HG03097 (cell line): ENCODE measurements around the gene SLC27A3.

Source experiments
- ATAC-seq: cut with Tn5 transposase; IDR thresholded peaks from one replicate; pipeline ENCODE4 v1.9.1; 2021; ENCODE audit not compliant: unreplicated experiment, low FRiP score

The SLC27A3 gene

DNA sequence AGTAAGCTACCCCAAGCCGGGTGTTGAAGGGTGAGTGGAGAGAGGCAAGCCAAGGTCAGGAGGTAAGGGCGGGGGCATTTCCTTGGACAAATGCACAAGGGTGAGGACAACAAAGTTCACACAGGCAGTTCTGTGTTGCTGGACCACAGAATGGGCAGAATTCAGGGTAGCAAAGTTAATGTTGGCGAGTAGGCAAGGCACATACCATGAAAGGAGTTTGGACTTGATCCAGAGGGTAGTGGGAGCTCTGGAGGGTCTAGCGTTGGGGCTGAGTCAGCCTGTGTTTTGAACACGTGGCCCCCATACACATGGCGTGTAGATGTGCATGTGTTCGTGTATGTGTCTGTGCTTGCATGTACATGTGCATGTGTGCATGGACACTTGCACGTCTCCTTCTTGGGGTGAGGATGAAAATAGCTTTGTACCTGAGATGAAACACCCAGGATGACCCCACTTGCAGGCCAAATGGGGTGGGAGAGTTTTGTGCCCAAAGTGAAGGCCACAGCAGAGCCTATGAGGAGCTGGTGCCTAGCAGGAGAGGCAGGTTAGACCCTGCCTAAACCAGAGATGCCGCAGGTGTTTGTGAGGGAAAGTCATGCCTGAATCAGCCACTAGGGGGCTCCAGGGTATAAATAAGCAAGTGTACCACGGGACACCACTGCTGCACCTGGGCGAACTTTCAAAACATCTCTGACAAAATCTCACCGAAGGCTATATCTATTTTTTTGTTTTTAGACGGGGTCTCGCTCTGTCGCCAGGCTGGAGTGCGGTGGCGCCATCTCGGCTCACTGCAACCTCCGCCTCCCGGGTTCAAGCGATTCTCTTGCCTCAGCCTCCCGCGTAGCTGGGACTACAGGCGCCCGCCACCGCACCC is 21.8 kb downstream of the SLC27A3 start:
- no peak for ATAC-seq

DNA sequence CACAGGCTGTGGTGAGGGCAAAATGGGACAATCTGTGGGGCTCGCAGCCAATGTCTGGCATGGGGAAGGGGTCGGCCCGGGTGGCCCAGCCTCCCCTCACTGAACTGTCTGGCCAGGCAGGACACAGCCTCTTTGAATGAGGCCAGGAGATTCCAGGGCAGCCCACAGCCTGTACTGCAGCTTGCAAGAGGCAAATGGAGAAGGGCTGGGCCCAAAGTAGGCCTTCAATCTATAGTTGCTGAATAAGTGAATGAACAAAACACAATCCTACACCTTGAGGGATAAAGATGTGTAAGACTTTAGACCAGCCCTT is 23.2 kb downstream of the SLC27A3 start:
- ATAC-seq = no peak

DNA sequence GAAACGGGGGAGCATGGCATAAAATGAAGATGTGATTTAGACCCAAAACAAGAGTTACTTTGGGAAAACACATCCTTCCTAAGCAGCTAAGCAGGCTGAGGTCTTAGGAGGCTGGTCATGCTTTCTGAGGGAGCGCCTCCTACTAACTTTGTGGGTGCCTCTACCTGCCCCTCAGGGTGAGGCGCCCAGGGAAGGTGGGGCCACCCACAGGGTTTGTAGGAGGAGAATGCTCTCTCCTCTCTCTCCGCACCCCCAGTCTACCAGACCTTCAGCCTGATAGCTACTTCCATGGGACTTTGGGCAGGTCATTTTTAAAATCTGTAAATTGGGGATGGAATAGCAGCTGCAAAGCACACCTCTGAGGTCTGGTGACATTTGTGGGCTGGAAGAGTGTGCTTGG is 23.8 kb downstream of the SLC27A3 start:
- ATAC-seq = no peak

DNA sequence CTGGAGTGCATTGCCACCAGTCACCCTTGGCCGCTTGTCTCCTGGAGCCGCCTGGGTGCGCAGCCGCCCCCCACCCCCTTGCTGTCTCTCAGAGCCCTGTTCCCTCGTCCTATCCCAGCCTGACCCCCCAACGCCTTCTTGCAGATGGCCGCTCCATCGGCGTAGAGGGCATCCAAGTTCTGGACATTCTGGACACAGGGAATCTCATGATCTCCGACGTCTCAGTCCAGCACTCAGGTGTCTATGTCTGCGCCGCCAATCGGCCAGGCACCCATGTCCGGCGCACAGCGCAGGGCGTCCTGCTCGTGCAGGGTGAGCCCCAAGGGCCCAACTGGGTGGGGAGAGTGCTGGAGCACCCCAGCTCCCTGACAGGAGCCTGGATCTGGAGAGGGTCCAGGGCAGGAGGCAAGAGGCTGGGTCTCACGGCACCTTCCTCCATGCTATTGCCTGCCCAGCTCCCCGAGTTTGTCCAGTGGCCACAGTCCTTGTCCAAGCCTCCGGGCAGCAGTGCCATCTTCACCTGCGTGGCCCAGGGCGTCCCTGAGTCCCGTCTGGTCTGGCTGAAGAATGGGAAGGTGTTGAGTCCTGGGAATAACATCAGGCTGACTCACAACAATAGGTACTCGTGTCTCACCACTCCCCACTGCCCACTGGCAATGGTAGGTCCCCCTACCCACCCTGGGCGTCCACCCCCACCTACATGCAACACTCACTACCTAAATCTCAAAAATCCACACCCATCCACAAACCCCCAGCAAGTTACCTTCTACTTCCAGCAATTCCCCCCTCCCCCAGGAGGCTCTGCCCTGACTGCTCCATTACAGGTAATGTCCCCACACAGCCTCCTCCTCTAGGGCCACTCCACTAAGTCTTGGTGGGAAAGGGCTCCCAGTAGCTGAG is 24.6 kb downstream of the SLC27A3 start:
- ATAC-seq = no peak

DNA sequence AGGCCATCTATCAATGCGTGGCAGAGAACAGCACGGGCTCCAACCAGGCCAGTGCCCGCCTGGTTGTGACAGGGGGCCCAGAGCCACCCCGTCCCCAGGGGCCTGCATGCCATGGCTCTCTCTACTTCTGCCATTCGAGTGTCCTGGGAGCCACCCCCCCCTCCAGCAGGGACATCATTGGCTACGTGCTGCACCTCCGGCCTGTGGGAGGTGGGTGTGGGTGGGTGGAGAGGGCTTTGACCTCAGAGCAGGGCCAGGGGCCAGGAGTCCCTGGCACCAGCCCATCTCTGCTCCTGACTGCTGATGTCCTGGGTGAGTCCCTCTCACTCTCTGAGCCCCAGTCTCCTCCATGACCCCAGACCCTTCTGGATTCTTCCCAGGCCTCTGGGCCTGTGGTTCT is 25.3 kb downstream of the SLC27A3 start:
- no peak for ATAC-seq

DNA sequence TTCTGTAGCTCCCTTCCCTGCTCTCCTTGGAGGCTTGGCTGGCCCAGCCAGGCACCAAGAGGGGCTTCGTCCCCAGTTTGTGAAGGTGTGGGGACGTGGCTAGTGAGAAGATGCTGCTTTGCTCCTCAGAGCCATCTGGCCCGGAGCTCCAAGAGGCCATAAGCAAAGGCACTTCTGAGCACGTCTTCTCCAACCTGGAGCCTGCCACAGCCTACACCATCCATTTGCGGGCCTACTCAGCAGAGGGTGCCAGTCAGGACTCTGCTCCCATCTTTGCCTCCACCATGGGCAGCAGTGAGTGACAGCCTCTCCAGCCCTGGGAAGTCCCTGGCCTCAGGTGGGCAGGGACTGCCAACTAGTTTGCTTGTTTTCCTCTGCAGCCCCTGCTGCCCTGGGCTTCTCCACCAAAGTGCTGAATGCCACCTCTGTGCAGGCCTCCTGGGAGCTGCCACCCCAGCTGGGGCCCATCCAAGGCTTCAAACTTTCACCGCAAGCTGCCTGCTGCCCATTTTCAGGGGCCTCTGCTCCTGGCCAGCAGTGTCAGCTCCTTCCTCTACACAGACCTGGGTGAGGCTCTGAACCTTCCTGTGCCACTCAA is 25.9 kb downstream of the SLC27A3 start:
- no peak for ATAC-seq

DNA sequence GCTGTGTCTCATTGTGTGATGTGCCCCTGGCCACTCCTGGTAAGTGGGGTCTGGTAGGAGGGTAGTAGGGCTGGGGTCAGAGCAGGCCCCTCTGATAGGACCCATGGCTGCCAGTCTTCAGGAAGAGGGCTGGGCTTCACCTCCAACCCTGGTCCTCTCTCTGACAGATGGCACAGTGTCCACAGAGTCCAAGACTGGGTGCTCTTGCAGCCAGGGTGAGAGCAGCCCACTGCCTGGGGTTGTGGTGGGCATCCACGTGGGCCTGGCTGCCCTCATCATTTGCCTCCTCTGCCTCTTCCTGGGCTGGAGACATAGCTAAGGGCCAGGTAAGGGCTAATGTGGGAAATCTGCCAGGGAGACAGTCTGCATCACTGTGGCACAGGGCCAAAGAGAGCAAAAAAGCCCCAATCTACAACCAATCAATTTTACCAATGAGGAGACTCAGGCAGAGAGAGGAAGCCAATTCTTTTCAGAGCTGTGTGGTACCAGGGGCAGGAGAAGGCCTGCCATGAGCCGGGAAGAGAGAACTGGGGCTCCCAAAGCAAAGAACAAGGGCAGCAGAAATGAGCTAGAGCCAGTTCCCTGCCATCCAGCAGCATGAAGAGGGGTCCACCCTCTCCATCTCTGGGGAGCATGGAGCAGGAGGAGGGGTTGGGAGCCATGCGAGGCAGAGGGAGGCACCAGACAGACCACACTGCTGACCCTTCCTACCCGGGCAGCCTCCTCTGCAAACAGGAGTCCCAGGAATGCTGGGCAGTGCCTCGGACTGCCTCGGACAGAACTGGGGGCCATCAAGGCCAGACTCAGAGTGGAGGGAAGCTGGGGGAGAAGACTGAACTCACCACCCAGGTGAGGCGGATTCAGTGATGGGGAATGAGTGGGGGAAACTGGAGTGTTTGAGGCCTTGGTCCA is 26.8 kb downstream of the SLC27A3 start:
- ATAC-seq = no peak

DNA sequence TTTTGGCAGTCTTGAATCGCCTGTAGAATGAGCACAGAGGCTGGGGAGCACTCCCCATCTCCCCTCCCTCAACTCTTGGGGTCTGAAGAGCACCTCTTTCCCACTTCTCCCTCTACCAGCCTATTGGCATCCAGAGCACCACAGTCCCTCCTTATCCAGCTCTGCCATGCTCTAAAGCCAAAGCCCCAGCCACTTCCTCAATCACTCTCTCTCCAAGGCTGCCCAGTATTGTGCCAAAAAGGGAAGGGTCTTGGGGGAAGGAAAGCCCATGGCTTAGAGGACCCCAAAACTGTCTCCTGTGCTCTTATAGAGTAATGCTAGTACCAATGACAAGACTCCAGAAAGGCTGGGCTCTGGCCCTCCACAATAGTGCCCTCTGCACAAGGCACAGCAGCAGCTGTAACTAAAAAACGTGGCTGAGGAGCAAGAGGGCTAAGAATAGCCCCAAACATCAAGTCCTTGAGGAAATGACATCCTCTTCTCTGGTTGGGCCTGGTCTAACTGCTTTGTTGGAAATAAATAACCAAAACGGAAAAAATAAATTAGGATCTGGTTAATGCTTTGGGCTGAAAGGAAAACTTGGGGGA is 28.4 kb downstream of the SLC27A3 start:
- ATAC-seq = no peak

DNA sequence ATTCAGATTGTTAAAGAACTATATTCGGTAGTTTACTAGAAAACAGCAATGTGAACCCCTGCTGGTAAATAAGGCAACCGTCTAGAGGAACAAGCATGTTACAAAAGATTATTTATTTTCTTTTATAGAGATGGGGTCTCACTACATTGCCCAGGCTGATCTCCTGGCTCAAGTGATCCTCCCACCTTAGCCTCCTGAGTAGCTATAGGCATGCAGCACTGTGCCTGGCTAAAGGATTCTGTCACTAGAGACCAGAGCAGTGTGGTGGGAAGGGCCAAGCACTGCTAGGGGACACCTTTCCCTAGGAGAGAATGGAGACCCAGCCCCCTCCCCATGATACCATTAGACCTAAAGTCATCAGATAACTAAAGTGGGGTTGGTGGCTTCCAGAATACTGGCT is 28.9 kb downstream of the SLC27A3 start:
- ATAC-seq = no peak

DNA sequence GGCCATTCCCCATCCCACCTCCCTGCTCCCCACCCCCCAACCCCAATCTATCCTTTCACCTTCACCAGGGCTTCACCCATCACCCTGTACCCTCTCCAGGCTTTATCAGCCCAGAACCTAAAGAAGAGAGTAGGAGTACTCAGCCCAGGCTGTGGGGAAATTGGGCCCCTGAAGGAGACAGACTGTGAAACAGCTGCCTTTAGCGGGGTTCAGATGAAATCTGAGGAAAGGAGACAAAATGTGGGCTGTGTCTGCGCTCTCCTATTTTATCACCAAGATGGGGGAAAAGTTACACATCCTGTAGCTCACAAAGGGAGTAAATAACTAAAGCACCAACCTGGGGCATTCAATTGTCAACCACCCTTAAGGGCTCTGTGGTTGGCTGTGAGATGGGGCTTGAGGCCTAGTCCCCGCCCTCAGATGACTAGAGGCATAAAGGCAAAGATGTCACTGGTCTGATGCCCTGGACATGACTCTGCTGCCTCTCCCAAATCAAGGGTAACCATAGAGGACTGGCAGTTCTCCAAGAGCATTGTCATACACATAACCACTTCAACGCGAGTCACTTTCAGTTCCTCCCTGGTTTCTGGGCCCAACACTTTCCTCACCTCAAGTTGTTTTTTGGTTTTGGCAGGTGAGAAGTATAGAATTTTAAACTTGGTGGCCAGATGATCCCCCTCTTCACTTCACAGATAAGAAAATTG is 30.0 kb downstream of the SLC27A3 start:
- ATAC-seq = peak; percentile 83

DNA sequence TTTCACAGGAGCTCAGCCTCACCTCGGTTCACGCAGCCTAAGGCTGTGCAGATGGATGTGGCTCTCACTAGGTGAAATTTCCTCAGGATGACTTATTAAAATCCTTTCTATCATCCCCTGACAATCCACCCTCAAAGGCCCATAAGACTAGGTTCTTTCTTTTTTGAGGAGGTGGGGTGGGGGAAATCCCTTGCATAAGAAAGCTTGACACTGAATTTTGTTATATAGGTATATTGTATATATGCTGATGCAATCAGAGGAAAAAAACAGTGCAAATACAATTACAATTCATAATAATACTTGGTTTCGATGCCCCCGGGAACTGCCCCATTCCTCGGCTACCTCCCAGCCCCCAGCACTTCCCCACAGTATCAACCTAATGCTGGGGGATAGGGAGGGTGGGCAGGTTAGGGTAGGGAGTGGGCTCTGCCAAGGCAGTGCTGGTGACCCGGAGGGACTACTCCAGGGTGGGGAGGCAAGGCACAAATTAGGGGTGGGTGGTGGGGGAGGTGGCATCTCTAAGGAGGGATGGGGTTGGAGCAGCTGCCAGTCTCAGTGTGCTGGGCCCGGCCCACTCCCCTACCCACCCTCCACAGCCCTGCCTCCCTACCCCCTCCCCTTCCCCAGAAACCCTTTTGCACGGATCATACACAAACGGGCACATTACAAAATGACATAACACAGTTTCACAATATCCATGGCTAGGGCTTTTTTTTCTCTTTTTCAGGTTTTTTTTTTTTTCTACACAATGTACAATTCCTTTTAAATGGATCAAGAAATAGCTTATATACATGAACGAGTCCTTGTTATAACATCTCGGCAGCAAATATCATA is 30.9 kb downstream of the SLC27A3 start:
- peak; percentile 18 for ATAC-seq

DNA sequence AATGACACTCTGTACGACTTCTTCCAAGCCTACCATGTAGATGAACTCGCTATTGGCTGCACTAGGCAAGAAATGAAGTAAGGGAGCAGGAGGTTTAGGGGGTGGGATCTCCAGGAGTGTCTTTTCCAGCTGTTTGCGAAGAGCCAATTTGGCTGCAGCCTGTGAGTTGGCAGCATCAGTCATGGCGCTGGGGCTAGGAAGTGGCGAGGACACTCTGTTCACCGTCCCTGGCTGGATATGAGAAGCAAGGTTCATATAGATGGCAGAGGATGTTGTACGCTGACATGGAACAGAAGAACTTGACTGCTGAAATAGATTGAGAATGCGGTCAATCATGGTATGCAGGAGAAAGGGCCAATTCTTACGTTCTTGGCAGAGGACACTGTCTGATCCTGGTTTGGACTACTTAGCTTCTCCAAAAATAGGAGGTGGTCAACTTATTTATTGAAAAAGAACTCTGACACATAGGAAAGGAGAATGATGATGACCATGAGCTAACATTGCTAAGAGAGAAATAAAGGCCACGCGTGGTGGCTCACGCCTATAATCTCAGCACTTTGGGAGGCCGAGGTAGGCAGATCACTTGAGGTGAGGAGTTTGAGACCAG is 41.2 kb downstream of the SLC27A3 start:
- ATAC-seq = no peak

DNA sequence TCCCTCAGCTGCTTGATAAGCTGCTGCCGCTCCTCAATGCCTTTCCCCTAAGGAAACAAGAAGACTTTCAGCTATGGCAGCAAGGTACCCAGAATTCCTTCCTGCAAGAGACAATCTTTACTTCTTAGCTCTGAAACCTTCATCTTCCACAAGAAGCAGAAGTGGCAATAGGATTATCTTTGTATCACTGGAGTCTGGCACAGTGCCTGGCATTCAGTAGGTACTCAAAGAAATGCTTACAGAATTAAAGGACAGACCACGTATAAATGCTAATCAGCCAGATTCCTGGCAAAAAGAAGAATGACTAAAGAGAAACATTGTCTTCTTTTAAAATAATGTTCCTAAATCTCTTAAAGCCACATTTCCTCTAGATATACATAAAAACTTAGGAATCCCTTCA is 43.7 kb downstream of the SLC27A3 start:
- no peak for ATAC-seq

DNA sequence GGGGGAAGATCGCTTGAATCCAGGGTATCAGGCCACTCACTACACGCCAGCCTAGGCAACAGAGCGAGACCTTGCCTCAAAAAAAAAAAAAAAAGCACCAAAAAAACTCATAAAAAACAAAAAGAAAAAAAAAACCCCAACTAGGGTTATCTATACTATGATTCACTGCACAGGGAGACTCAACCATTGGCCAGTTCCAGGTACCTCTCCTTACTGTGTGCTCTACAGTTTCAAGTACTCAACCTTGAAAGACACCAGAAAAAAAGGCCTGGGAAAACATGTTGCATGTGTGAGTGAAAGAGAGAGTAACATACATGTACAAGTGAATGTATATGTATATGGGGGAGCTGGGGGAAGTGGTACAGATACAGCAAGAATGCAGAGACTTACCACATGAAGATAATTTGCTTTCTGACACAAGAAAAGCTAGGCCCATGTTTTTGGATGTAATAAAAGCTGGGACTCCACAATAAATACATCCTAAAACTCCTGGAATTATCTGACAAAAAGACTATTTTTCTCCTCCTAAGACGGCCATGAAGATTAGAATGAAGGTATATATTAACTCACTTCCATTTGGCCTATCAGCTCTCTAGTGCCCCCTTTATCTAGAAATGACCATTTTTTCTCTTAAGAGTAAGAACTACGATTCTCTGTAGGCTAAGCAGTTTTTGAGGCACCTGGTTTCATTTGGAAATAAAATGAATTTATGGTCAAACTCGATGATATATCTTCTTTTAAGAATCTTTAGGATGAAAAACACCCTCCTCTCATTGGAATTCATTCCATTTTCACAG is 52.2 kb downstream of the SLC27A3 start:
- no peak for ATAC-seq
